ES-I3 (cell line): ENCODE data around the gene CMTM4.

Experiments
- H3K36me3 ChIP-seq: 2 replicates; pipeline ENCODE4 v1.6.1; 2013; ENCODE audit warnings: mild to moderate bottlenecking, low read length, control low read depth, moderate library complexity; ENCODE audit not compliant: insufficient read depth
- H3K4me1 ChIP-seq: 2 replicates; pipeline ENCODE4 v1.6.1; 2013; ENCODE audit warnings: mild to moderate bottlenecking, control low read depth, low read length; ENCODE audit not compliant: insufficient read depth
- H3K9ac ChIP-seq: 2 replicates; pipeline ENCODE4 v1.6.1; 2013; ENCODE audit warnings: low read depth, mild to moderate bottlenecking, low read length, moderate library complexity
- H3K9me3 ChIP-seq: 2 replicates; pipeline ENCODE4 v1.6.1; 2013; ENCODE audit warnings: mild to moderate bottlenecking, low read length, moderate library complexity; ENCODE audit not compliant: control insufficient read depth, insufficient read depth

CMTM4 gene

DNA sequence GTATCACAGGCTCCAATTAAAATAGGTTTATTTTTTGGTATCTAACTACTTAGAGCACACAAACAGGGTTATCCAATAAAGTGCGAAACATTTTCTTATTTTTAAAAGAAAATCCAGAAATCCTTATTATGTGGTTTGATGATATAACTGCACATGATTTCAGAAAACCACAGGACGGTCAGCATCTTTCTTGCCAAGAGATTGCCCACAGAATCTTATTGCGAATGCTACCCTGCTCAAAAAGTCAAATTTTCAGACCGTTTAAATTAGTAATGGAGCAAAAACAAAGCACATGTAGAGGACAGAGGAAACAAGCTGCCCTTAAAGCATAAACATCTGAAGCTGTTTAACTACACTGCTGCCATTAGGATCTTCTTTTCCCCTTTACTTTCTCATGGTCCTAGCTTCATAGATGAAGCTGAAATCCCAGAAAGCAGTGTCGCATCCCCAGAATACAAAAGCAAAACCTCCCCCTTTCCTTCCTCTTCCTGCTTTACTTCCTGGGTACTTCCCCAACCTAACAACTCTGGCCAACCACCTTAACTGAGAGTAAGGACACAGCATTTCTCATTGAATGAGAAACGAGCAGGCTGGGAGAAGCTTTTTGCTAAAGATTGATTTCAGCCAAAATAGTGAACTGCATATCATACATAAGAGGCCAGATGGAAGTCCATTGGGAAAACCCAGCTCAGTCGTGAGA, 43.7 kb downstream of the CMTM4 start:
- H3K4me1 ChIP-seq: 0 out of 2 replicates have a peak, but pooled peaks cover 8% of the 10 kb centered on the region
- no peak overlapping the region for H3K9ac ChIP-seq
- H3K9me3 ChIP-seq: no peaks in the 10 kb centered on the region
- no peaks in the 10 kb centered on the region for H3K36me3 ChIP-seq

DNA sequence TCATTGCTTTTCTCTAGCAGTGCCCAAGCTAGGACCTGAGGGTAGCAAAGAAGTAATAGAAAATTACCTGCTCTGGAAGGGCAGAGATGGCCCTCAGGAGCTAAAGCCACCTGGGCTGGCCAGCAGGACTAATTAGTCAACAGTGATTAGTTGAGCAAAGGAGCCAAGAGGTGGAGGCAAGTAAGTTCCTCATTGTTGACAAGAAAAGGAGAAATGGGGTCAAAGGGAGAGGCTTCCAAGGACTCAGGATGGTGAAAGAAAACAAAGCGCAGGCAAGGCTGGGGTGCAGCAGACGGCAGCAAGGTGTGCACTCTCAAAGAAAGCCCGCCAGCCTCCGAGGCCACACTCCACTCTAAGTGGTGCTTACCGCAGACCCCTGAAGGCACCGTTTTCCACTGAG, 44.6 kb downstream of the CMTM4 start:
- Histone ChIP-seq H3K9me3 (no peaks in the 10 kb centered on the region), H3K9ac (no peak overlapping the region), H3K36me3 (no peaks in the 10 kb centered on the region), H3K4me1 (0 out of 2 replicates have a peak, but pooled peaks cover 8% of the 10 kb centered on the region)

DNA sequence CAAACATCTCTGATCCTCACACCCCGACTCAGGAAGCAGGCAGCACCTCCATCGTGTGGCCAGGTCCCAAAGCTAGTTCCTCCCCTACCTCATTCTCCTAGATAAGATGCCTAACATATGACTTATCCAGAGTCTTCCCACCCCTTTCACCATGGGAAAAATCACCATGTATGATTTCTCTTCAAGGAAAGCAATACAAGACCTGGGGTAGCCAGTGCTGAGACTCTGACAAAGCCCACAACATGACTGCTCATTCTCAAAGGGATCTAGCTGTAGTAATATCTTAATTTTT, 45.1 kb downstream of the CMTM4 start:
- H3K9ac ChIP-seq: no peak overlapping the region
- H3K9me3 ChIP-seq: no peaks in the 10 kb centered on the region
- H3K4me1 ChIP-seq: 0 out of 2 replicates have a peak, but pooled peaks cover 8% of the 10 kb centered on the region
- no peaks in the 10 kb centered on the region for H3K36me3 ChIP-seq

DNA sequence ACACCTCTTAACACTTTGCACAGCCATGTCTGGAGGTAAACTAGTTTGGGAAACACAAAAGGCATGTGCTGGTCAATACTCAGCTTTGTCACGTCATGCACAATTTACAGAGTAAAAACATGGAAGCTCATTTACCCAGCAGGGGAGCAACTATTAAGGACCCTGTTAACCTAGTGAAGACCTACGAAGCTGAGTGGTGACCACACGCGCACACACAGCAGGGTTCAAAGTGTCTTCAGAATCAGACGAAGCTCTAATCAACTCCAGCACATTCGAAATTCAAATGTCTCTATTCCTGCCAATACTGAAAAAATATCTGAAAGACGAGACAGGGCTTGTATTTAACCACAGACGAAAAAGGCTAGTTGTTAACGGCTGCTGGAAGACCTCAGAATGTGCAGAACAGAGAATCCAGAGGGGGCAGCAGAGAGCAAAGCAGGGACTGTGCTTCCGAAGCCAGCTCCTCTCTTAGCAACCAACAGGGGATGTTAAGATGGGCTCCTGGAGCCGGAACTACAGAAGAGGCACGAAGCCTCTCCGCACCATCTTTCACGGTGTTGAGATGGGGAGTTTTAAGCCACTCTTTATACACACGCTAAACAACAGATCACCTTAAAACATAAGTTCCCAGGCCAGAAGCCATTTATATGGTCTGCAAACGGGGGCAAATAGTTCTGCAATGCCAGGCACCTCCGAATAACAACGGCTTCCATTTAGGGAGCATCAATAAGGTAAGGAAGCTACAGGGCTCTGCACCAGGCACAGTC, 45.7 kb downstream of the CMTM4 start:
- Histone ChIP-seq H3K4me1 (0 out of 2 replicates have a peak, but pooled peaks cover 8% of the 10 kb centered on the region), H3K36me3 (no peaks in the 10 kb centered on the region), H3K9me3 (no peaks in the 10 kb centered on the region), H3K9ac (no peak overlapping the region)

DNA sequence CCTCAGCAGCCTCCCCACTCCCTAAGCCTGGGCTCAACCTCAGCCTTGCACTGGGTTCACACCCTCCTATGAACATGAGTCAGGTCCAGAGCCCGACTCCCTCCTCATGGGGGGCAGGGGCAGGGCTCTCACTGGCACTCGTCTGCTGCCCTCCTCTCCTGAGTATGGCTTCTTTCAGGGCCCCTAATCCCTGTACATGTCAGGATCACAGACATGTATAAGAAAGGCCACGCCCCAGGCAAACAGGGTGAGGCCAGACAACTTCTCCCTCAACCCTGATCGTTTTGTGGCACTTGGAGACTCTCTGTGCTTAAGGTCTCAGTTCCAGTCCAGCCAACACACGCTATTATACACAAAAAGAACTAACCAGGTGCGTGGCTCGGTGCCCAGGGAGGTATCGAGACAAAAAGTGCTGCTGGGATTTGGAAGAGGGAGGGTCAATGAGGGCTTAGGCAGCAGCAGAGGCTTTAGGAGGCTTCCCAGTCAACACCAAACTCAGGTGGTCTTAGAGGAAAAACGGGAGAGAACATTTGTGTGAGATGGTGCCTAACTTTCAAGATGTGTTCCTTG, 46.8 kb downstream of the CMTM4 start:
- Histone ChIP-seq H3K36me3 (no peaks in the 10 kb centered on the region), H3K9me3 (no peaks in the 10 kb centered on the region), H3K4me1 (0 out of 2 replicates have a peak, but pooled peaks cover 8% of the 10 kb centered on the region), H3K9ac (no peak overlapping the region)

DNA sequence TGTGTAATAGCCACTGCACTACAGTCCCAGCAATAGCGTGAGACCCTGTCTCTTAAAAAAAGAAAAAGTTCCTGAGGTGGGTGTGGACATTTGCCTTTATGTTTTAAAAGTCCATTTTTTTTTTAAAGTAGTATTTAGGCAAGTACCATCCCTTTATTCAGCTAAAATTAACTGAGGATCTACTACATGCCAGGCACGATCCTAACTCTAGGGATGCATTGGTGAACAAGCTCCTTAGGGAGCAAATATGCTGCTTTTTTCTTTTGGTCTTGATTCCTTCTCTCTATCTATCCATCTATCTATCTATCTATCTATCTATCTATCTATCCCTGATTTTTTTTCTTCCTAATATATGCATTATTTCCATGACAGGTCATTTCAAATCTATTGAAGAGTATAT, 47.4 kb downstream of the CMTM4 start:
- H3K9me3 ChIP-seq: no peaks in the 10 kb centered on the region
- H3K36me3 ChIP-seq: no peaks in the 10 kb centered on the region
- H3K9ac ChIP-seq: no peak overlapping the region
- 0 out of 2 replicates have a peak, but pooled peaks cover 8% of the 10 kb centered on the region for H3K4me1 ChIP-seq

DNA sequence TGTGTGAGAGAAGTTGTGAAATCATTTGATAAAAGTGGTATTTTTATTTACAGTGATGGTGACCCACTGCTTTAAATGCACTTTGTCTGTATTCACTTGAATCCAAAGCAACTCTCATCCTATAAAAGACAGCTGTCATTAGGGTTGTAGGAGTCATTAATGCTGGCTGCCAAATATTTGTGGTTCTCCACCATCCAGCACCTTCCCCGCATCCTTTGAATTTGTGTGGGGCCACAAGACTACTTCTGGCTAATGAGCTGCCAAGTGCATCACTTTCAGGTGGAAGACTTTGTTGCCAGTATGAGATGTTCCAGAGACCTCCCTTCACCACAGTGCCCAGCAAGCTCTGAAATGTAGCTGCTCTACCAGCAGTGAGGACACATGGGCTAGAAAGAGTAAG, 48.7 kb downstream of the CMTM4 start:
- Histone ChIP-seq H3K36me3 (no peaks in the 10 kb centered on the region), H3K4me1 (0 out of 2 replicates have a peak, but pooled peaks cover 8% of the 10 kb centered on the region), H3K9me3 (no peaks in the 10 kb centered on the region), H3K9ac (no peak overlapping the region)

DNA sequence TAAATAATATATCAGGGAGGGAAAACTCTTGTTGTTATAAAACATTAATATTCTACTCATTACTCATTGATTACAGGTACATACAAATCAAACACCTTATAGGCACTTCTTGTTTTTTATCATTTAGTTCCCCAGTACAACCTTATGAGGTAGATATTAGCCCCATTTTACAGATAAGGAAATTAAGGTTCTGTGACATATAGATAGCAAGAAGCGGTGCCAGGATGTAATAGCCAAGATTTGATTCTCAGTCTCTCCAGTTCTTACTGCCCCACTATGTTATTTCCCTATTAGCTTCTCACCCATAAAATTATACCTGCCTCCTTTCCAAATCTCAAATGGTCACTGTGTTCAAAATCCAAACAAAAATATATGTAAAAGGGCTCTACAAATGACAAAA, 55.2 kb downstream of the CMTM4 start:
- Histone ChIP-seq H3K36me3 (no peaks in the 10 kb centered on the region), H3K4me1 (peaks cover 10% of the 10 kb centered on the region), H3K9ac (no peak overlapping the region), H3K9me3 (no peaks in the 10 kb centered on the region)

DNA sequence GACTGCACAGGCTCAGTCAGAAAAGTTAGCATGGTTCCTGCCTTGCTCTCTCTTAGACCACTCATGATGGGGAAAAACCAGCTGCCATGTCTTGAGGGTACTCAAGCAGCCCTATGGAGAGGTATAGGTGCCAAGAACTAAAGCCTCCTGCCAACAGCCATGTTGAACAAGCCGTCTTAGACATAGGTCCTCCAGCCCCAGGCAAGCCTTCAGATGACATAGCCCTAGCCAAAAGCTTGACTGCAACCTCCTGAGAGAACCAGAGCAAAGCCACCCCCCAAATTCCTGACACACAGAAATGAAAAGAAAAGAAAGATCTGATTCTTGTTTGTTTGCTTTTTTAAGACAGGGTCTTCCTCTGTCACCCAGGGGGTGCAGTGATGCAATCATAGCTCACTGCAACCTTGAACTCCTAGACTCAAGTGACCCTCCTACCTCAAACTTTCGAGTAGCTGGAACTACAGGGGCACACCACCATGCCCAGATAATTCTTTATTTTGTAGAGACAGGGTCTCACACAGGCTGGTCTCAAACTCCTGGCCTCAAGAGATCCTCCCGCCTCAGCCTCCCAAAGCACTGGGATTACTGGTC, 55.7 kb downstream of the CMTM4 start:
- H3K9ac ChIP-seq: no peak overlapping the region
- no peaks in the 10 kb centered on the region for H3K36me3 ChIP-seq
- H3K4me1 ChIP-seq: peaks cover 10% of the 10 kb centered on the region
- H3K9me3 ChIP-seq: no peaks in the 10 kb centered on the region

DNA sequence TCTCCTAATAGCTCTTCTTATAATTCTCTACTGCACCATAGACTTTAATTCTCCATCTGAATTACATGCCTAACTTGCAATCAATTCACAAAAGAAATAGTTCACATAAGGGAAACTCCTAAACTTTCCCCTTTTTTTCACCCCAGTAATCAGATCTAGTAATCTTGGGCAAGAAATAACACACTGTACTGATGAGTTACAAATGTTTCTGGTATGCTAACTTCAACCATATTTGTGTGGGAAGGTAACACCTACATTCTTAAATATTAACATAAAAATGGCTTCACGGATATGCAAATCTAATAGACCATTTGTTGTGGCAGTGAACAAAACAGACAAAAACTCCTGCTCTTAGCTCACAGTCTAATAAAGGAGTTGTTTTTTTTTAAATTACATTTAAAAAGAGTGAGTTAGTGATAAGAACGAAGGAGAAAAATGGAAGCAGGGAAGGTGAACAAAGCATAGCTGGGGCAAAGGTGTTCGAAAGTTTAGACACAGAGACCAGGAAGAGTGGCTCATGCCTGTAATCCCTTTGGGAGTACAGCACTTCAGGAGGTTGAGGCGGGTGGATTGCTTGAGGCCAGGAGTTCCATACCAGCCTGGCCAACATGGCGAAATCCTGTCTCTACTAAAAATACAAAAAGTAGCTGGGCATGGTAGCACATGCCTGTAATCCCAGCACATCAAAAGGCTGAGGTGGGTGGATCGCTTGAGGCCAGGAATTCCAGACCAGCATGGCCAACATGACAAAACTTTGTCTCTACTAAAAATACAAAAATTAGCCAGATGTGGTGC, 57.3 kb downstream of the CMTM4 start:
- Histone ChIP-seq H3K4me1 (peaks cover 10% of the 10 kb centered on the region), H3K9ac (no peak overlapping the region), H3K36me3 (no peaks in the 10 kb centered on the region), H3K9me3 (no peaks in the 10 kb centered on the region)

DNA sequence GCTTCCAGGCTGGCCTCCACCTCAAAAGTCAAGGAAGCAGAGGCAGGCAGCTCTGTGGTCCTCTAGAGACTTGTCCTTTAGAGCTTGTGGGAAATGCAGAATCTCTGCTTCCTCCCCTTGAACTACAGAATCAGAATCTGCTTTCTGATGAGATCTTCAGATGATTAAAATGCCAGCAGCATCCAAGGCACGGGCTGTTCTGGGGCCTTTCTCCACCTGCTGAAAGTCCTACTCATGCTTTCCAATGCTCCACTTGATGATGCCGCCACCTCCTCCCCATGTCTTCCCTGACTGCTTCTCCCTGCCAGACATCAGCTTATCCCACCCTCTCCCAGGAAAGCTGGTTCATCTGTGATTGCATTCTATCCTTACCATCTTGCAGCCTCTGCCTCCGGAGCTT, 58.7 kb downstream of the CMTM4 start:
- H3K9me3 ChIP-seq: no peaks in the 10 kb centered on the region
- H3K36me3 ChIP-seq: no peaks in the 10 kb centered on the region
- no peak overlapping the region for H3K9ac ChIP-seq
- H3K4me1 ChIP-seq: peaks cover 10% of the 10 kb centered on the region

DNA sequence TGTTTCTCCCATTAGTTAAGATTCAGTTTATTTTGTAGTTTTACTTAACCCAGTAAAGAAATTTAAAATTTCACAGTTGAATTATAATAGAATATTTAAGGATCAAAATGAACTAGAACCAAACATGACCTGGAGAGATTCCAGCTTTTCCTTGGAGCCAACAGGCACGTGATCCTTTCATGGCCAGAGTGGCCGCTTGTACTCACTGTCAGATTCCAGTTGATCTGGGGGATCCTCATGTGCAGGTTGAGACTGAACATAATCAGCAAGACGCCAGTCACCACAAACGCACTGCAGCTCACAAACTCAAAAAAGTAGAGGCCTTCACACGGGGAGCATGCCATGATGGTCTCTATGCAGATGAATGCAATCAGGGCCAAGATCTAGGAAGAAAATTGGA, 60.3 kb downstream of the CMTM4 start:
- H3K9me3 ChIP-seq: no peaks in the 10 kb centered on the region
- peaks cover 10% of the 10 kb centered on the region for H3K4me1 ChIP-seq
- H3K36me3 ChIP-seq: no peaks in the 10 kb centered on the region
- H3K9ac ChIP-seq: no peak overlapping the region

DNA sequence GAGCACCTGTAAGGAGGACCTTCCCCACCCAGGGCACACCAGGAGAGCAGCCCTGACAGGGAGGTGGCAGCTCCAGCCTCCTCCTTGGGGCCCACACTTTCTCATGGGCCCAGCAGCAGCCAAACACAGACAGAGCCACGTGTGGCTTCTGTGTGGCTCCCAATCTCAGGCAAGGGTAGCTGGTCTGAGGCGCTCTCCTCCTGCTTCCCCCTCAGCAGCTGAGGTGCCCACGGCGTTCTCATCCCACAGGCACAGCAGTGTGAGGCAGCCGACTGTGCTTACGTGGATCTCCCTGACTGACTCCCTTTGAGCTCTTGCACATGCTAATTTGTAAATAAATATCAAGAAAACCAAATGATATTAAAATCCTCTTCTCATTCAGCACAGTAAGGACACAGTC, 61.1 kb downstream of the CMTM4 start:
- Histone ChIP-seq H3K36me3 (no peaks in the 10 kb centered on the region), H3K4me1 (peaks cover 10% of the 10 kb centered on the region), H3K9ac (no peak overlapping the region), H3K9me3 (no peaks in the 10 kb centered on the region)

DNA sequence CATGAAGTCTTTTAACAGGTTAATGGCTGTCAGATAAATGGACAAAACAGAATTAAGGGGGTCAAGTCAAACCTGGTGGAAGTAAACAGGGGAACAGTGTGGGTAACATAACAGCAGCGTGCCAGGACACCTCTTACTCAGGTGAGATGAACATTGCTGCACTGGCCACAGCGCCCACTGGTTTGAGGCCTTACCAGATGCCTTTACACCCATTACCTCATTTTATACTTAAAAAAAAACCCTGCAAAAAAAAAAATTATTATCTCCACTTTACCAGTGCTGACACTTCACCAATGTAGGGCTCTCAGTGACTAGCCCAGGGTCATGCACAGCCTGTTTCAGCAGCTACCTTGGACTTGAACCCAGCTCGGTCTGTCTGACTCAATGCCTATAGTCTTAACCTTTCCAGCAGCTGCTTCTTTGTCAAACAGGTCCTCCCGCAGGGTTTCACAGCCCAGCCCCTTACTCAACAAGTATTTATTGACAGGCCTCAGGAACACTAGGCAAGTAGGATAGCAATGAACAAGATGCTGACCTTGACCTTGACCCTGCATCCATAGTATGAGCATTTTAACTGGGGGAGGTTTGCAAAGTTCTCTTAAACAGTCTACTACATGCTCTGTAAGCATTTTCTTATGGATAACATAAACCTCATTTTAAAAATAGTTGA, 61.9 kb downstream of the CMTM4 start:
- H3K36me3 ChIP-seq: no peaks in the 10 kb centered on the region

More for the DNA sequence above, 61.9 kb downstream of the CMTM4 start:
- no peaks in the 10 kb centered on the region for H3K9me3 ChIP-seq
- no peak overlapping the region for H3K9ac ChIP-seq
- H3K4me1 ChIP-seq: peaks cover 9% of the 10 kb centered on the region
